K562 (cell line): ENCODE measurements around the gene S100P. TPM values are rescaled to one million over a fixed set of nuclear protein-coding genes. Genes with fewer than 3 reads are reported as not detected.
A peak's percentile ranks its signal among the peaks of the same experiment; 100 is the strongest.

ENCODE experiments used
- ARID1B ChIP-seq: fragments of 450-650 bp; IDR thresholded peaks from 2 replicates; pipeline ENCODE4 v1.6.1; 2016; ENCODE audit warnings: antibody characterized with exemption, mild to moderate bottlenecking, inconsistent platforms
- CHD2 ChIP-seq: IDR thresholded peaks from 2 replicates; pipeline ENCODE4 v1.6.1; 2011; ENCODE audit warnings: low read depth, low read length
- CHD7 ChIP-seq: fragments of 200-600 bp; sonication (generic); IDR thresholded peaks from one replicate; pipeline ENCODE4 v1.6.1; 2012; ENCODE audit warnings: mild to moderate bottlenecking, low read depth, low read length, inconsistent platforms
- ELF4 ChIP-seq: fragments of 450-650 bp; formaldehyde crosslinking; IDR thresholded peaks from 2 replicates; pipeline ENCODE4 v1.4.0; 2022; ENCODE audit warnings: missing genetic modification characterization
- FOXM1 ChIP-seq, 2 experiments: fragments of 450-650 bp in 1 of 2; sonication (generic) in 1 of 2; formaldehyde crosslinking in 1 of 2; IDR thresholded peaks; 2 replicates each; pipeline versions ENCODE4 v1.6.1 to v1.9.0; 2017 to 2022; ENCODE audit warnings: low read depth in 2 of 2, mild to moderate bottlenecking in 2 of 2, missing genetic modification reagents in 1 of 2, moderate library complexity in 1 of 2
- HDAC1 ChIP-seq, 2 experiments: fragments of 450-650 bp; IDR thresholded peaks; 2 replicates each; pipeline ENCODE4 v1.6.1; 2016 to 2017; ENCODE audit warnings: inconsistent platforms in 1 of 2, mild to moderate bottlenecking in 1 of 2, moderate library complexity in 1 of 2
- HDGF ChIP-seq: fragments of 450-650 bp; IDR thresholded peaks from 2 replicates; pipeline ENCODE4 v1.6.1; 2016
- KDM5B ChIP-seq: fragments of 200-600 bp; sonication (generic); IDR thresholded peaks from 2 replicates; pipeline ENCODE4 v1.6.1; 2012; ENCODE audit warnings: low read depth, mild to moderate bottlenecking, moderate library complexity, low read length, control low read depth, inconsistent platforms; ENCODE audit not compliant: insufficient replicate concordance
- NFIC ChIP-seq: fragments of 450-650 bp; IDR thresholded peaks from 2 replicates; pipeline ENCODE4 v1.6.1; 2017; ENCODE audit warnings: mild to moderate bottlenecking, inconsistent platforms
- POLR2A ChIP-seq: fragments of 450-650 bp; conservative IDR thresholded peaks from 2 replicates; pipeline ENCODE4 v1.6.1; 2016
- POLR2B ChIP-seq: fragments of 450-650 bp; IDR thresholded peaks from 2 replicates; pipeline ENCODE4 v1.6.1; 2018; ENCODE audit warnings: low read depth; ENCODE audit not compliant: partially characterized antibody
- RBFOX2 ChIP-seq: fragments of 200-400 bp; formaldehyde crosslinking; IDR thresholded peaks from 2 replicates; pipeline ENCODE4 v1.6.1; 2017; ENCODE audit warnings: low read depth, mild to moderate bottlenecking, low read length, moderate library complexity
- RBM22 ChIP-seq: fragments of 200-400 bp; formaldehyde crosslinking; IDR thresholded peaks from 2 replicates; pipeline ENCODE4 v1.6.1; 2018; ENCODE audit warnings: low read length, low read depth; ENCODE audit not compliant: poor library complexity, severe bottlenecking
- SUPT5H ChIP-seq: fragments of 450-650 bp; IDR thresholded peaks from 2 replicates; pipeline ENCODE4 v1.6.1; 2016
- ZBTB2 ChIP-seq: fragments of 450-650 bp; IDR thresholded peaks from 2 replicates; pipeline ENCODE4 v1.6.1; 2016; ENCODE audit warnings: antibody characterized with exemption
- polyA plus RNA-seq, 8 experiments: library from polyadenylated mRNA; depleted of rRNA in 4 of 8; stranded (reverse) in 5 of 8; unstranded in 3 of 8; fragments of >200 nt; fragmentation: Nextera tagmentation in 2 of 8; fragmentation: Illumina TruSeq in 1 of 8; extraction: Ambion mirVana in 2 of 8; extraction: Trizol in 1 of 8; gene quantifications; 2 replicates each; pipeline versions ENCODE4 v1.2.1 to v1.2.3, GENCODE V29; 2011 to 2014; ENCODE audit warnings: inconsistent platforms in 1 of 8, missing spikeins in 1 of 8
- total RNA-seq, 7 experiments: library from RNA; depleted of rRNA in 6 of 7; stranded (reverse); fragments of >200 nt in 6 of 7; fragmentation: Illumina TruSeq in 2 of 7; extraction: Trizol in 2 of 7; gene quantifications; 2 replicates each; pipeline versions ENCODE4 v1.2.1 to v1.2.3, GENCODE V29; 2011 to 2021; ENCODE audit warnings: low replicate concordance in 1 of 7

The S100P gene
- total and polyA plus RNA-seq, 9 of the 15 experiments (the other 6 are each of a cell fraction or from before 2014, with no cell fraction given): 4.1 to 23.8 (median 7.5) TPM

GRCh38 chr4:6676722-6677558 is 16.7 kb upstream of the S100P start (continued):
- TF ChIP-seq CHD7 (no peak), ARID1B (0 out of 2 replicates have a peak, but pooled peaks have one; percentile 14), CHD2 (0 out of 2 replicates have a peak, but pooled peaks have one; percentile 16), ZBTB2 (0 out of 2 replicates have a peak, but pooled peaks have one; percentile 24), KDM5B (no peak), NFIC (peak; percentile 34; the same call in 1 of the 2 replicates), ELF4 (CRISPR knock-in tag) (peak; percentile 53), POLR2B (peak; percentile 55), HDAC1 (IDR thresholded peaks at IDR 0.05) (0 out of 4 replicates have a peak, but pooled peaks of 1 of the 2 experiments have one; percentile 45), POLR2A (peak; percentile 72), SUPT5H (peak; percentile 81), RBFOX2 (peak; percentile 74), RBM22 (peak; percentile 56), FOXM1 (IDR thresholded peaks at IDR 0.05; ENCODE audit: low read depth) (no peak), FOXM1 (CRISPR knock-in tag; IDR thresholded peaks at IDR 0.05; ENCODE audit: low read depth) (0 out of 2 replicates have a peak, but pooled peaks have one; percentile 43), HDGF (0 out of 2 replicates have a peak, but pooled peaks have one; percentile 55)
